ENCODE data around the gene SHTN1. TPM values are rescaled to one million over a fixed set of nuclear protein-coding genes. Genes with fewer than 3 reads are reported as not detected.

The SHTN1 gene
- total and polyA plus RNA-seq, 2 donors (not counting 3 experiments of a cell fraction or from before 2014, with no cell fraction given) = 4.8 to 36.5 TPM

DNA sequence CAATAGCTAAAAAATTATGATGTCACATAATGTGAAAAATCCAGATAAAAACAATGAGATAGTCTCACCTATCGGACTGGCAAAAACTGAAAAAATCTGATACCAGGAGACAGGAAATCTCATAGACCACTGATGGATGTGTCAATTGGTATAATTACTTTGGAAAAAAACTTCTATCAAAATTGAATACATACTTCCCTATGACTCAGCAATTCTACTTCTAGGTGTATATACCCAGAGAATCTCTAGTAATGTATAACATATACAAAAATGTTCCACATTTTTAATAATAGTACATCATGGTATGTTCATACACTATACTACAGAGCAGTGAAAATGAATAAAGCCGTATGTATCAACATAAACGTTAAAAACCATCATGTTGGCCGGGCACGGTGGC, 34.9 kb downstream of the SHTN1 start:
- Histone ChIP-seq H3K4me3 (replicated peaks in 1 of 3; ENCODE audit: insufficient read depth in 1 of 3, low read depth in 1 of 3, low read length in 3 of 3) (no peak overlapping the region), H3K36me3 (ENCODE audit: control insufficient read depth in 2 of 2, extremely low read depth in 1 of 2, insufficient read depth in 2 of 2, low read length in 2 of 2) (no peaks in the 10 kb centered on the region), H3K9me1 (replicated peaks; ENCODE audit: control insufficient read depth, extremely low read depth, insufficient read depth, low read length) (no peaks in the 10 kb centered on the region), H3K27ac (ENCODE audit: insufficient read depth, low read depth, low read length) (no peak overlapping the region), H3K9ac (replicated peaks; ENCODE audit: extremely low read depth, insufficient read depth, low read length) (no peak overlapping the region), H3K4me1 (ENCODE audit: control insufficient read depth, extremely low read depth, insufficient read depth, low read length) (peaks cover 15% of the 10 kb centered on the region), H3K79me2 (ENCODE audit: control insufficient read depth, insufficient read depth, low read length) (peaks cover 13% of the 10 kb centered on the region), H3K27me3 (ENCODE audit: control insufficient read depth in 2 of 2, insufficient read depth in 2 of 2, low read length in 2 of 2) (no peaks in the 10 kb centered on the region), H2AFZ (ENCODE audit: low read depth, low read length) (no peak overlapping the region), H4K20me1 (replicated peaks; ENCODE audit: control insufficient read depth, extremely low read depth, insufficient read depth, low read length) (no peaks in the 10 kb centered on the region), H3K9me3 (replicated peaks; ENCODE audit: control insufficient read depth, insufficient read depth, low read length) (no peaks in the 10 kb centered on the region), H3K4me2 (ENCODE audit: insufficient read depth, low read length) (no peak overlapping the region)
- TF ChIP-seq, protein P1, sequence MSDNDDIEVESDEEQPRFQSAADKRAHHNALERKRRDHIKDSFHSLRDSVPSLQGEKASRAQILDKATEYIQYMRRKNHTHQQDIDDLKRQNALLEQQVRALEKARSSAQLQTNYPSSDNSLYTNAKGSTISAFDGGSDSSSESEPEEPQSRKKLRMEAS (IDR thresholded peaks at IDR 0.05; ENCODE audit: insufficient read depth, insufficient read length) = no peak
- TF ChIP-seq POLR2A (IDR thresholded peaks at IDR 0.05; ENCODE audit: low read depth, low read length) (no peak), EZH2 (IDR thresholded peaks at IDR 0.05; ENCODE audit: borderline replicate concordance, low read depth, low read length, severe bottlenecking) (no peak), JUN (IDR thresholded peaks at IDR 0.05; ENCODE audit: borderline replicate concordance, insufficient read depth, insufficient read length, low read depth) (no peak), POLR2AphosphoS5 (IDR thresholded peaks at IDR 0.05; ENCODE audit: insufficient read depth, low read depth, low read length) (no peak), MYC (IDR thresholded peaks at IDR 0.05; ENCODE audit: low read depth, low read length) (no peak), GATA2 (IDR thresholded peaks at IDR 0.05; ENCODE audit: insufficient read depth, insufficient read length, low read depth, low read length) (no peak), FOS (IDR thresholded peaks at IDR 0.05; ENCODE audit: borderline replicate concordance, insufficient read depth, low read length) (no peak)
- TF ChIP-seq, protein P2, sequence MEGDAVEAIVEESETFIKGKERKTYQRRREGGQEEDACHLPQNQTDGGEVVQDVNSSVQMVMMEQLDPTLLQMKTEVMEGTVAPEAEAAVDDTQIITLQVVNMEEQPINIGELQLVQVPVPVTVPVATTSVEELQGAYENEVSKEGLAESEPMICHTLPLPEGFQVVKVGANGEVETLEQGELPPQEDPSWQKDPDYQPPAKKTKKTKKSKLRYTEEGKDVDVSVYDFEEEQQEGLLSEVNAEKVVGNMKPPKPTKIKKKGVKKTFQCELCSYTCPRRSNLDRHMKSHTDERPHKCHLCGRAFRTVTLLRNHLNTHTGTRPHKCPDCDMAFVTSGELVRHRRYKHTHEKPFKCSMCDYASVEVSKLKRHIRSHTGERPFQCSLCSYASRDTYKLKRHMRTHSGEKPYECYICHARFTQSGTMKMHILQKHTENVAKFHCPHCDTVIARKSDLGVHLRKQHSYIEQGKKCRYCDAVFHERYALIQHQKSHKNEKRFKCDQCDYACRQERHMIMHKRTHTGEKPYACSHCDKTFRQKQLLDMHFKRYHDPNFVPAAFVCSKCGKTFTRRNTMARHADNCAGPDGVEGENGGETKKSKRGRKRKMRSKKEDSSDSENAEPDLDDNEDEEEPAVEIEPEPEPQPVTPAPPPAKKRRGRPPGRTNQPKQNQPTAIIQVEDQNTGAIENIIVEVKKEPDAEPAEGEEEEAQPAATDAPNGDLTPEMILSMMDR (IDR thresholded peaks at IDR 0.05; ENCODE audit: extremely low read depth in 1 of 2, insufficient read depth in 1 of 2, low read depth in 1 of 2, low read length in 2 of 2) = no peak
- FAIRE-seq (no peak), DNase-seq (ENCODE audit: low read depth, low spot score) (no peak)
- intact Hi-C loops (cut with micrococcal nuclease) (loop anchor here (2.0 kb wide), 1 partner anchor 17 kb away; no protein-coding TSS in a partner anchor), dilution Hi-C loops (cut with MboI; ENCODE audit: extremely low pct_ligation_motif_present, low sequenced_read_pairs) (no loop called here)
- ChIA-PET POLR2A (no interaction called here), CTCF (interaction anchor here (0.5 kb wide), 1 partner anchor 529 kb away, joined by 3 read pairs; no protein-coding TSS in a partner anchor)
- BruUV-seq (replicated peaks) = no TSS peak
